Fibroblast of lung (primary cell): ENCODE results near the gene OXCT1.
"Not testable (repeated sequence)": the region's sequence is repeated elsewhere in the genome, so short reads cannot be mapped to it uniquely, and the experiment has no call there.

ENCODE experiments used
- EZH2 ChIP-seq: IDR thresholded peaks from 2 replicates; pipeline ENCODE4 v1.5.1; 2012; ENCODE audit warnings: low read length, control low read depth, mild to moderate bottlenecking; ENCODE audit errors: missing control alignments
- TF ChIP-seq, protein P1 (sequence below), 2 donors: IDR thresholded peaks in 1 of 2; conservative IDR thresholded peaks in 1 of 2; 1 replicate in 1 of 2; 2 replicates in 1 of 2; pipeline ENCODE4 v1.5.1; 2011 to 2012; ENCODE audit warnings: low read length in 2 of 2, control low read depth in 1 of 2, inconsistent platforms in 1 of 2, low read depth in 1 of 2, mild to moderate bottlenecking in 1 of 2

DNA sequence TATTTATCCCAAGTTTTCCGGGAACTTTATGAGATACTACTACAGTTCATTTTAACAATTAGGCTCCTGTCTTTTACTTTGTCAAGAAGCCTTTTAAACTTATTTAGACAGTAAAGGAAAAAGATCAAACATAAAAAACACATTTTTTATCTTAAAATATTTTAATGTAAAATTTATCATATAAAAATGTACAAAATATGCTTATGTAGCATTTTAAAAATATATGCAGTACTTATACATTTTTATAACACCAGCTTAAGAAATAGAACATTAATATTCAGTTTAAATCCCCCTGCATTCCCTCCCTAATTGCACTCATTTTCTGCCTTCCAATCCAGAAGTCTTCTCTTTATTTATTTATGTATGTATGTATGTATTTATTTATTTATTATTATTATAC lies 24.5 kb downstream of the OXCT1 start:
- TF ChIP-seq, protein P1, sequence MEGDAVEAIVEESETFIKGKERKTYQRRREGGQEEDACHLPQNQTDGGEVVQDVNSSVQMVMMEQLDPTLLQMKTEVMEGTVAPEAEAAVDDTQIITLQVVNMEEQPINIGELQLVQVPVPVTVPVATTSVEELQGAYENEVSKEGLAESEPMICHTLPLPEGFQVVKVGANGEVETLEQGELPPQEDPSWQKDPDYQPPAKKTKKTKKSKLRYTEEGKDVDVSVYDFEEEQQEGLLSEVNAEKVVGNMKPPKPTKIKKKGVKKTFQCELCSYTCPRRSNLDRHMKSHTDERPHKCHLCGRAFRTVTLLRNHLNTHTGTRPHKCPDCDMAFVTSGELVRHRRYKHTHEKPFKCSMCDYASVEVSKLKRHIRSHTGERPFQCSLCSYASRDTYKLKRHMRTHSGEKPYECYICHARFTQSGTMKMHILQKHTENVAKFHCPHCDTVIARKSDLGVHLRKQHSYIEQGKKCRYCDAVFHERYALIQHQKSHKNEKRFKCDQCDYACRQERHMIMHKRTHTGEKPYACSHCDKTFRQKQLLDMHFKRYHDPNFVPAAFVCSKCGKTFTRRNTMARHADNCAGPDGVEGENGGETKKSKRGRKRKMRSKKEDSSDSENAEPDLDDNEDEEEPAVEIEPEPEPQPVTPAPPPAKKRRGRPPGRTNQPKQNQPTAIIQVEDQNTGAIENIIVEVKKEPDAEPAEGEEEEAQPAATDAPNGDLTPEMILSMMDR (conservative IDR thresholded peaks at IDR 0.05 in 1 of 2, IDR thresholded peaks at IDR 0.05 in 1 of 2; ENCODE audit: low read depth in 1 of 2, low read length in 2 of 2): not testable (repeated sequence)
- TF ChIP-seq EZH2: not testable (repeated sequence)
